ENCODE measurements around the gene MARCHF2.

Gene MARCHF2

DNA sequence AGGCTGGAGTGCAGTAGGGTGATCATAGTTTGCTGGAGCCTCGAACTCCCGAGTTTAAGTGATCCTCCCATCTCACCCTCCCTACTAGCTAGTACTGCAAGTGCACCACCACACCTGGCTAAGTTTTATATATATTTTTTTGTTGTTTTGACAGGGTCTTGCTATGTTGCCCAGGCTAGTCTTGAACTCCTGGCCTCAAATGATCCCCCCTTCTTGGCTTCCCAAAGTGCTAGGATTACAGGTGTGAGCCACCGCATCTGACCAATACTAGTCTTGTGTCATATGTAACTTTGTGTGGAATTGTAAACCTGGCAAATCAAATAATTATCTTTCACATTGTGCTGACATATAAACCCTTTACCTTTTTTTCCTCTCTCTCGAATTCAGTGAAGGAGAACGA, 41.9 kb downstream of the MARCHF2 start:
- Histone ChIP-seq H3F3A (ENCODE audit: control insufficient read depth, insufficient read depth) (no peaks in the 10 kb centered on the region), H3K9me2 (replicated peaks; ENCODE audit: control insufficient read depth, low read length) (no peaks in the 10 kb centered on the region), H3K36me3 (ENCODE audit: control insufficient read depth, low read length) (peaks cover 91% of the 10 kb centered on the region), H3K27me3 (ENCODE audit: control insufficient read depth, low read length) (no peaks in the 10 kb centered on the region), H4K20me1 (ENCODE audit: control insufficient read depth, insufficient read depth, low read depth, low read length) (peaks cover 66% of the 10 kb centered on the region), H3K79me2 (ENCODE audit: control insufficient read depth, low read length) (peaks cover 100% of the 10 kb centered on the region), H3K4me1 (ENCODE audit: control insufficient read depth, low read length) (peaks cover 14% of the 10 kb centered on the region), H3K4me3 (ENCODE audit: low read length) (no peak overlapping the region), H3K9me3 (ENCODE audit: control insufficient read depth, insufficient read depth, low read length) (no peaks in the 10 kb centered on the region), H3K4me2 (ENCODE audit: low read length) (no peak overlapping the region), H3K27ac (ENCODE audit: low read depth, low read length) (no peak overlapping the region)
- TF ChIP-seq EZH2phosphoT487 (IDR thresholded peaks at IDR 0.05; ENCODE audit: borderline replicate concordance, low read length) (no peak), CTCF (IDR thresholded peaks at IDR 0.05; ENCODE audit: low read depth, low read length, poor library complexity, severe bottlenecking) (no peak)

- H3K9me2 ChIP-seq (replicated peaks; ENCODE audit: control insufficient read depth, low read length) = no peaks in the 10 kb centered on the region
- no peaks in the 10 kb centered on the region for H3K27me3 ChIP-seq (ENCODE audit: control insufficient read depth, low read length)
- H3K4me3 ChIP-seq (ENCODE audit: low read length) = no peak overlapping the region
- H3K27ac ChIP-seq (ENCODE audit: low read depth, low read length) = no peak overlapping the region
- H3K79me2 ChIP-seq (ENCODE audit: control insufficient read depth, low read length) = peaks cover 100% of the 10 kb centered on the region
- H3K4me1 ChIP-seq (ENCODE audit: control insufficient read depth, low read length) = peaks cover 17% of the 10 kb centered on the region
- no peaks in the 10 kb centered on the region for H3F3A ChIP-seq (ENCODE audit: control insufficient read depth, insufficient read depth)
- TF ChIP-seq CTCF (IDR thresholded peaks at IDR 0.05; ENCODE audit: low read depth, low read length, poor library complexity, severe bottlenecking) (no peak), EZH2phosphoT487 (IDR thresholded peaks at IDR 0.05; ENCODE audit: borderline replicate concordance, low read length) (no peak)
- H3K4me2 ChIP-seq (ENCODE audit: low read length) = no peak overlapping the region
- H3K9me3 ChIP-seq (ENCODE audit: control insufficient read depth, insufficient read depth, low read length) = no peaks in the 10 kb centered on the region
- H4K20me1 ChIP-seq (ENCODE audit: control insufficient read depth, insufficient read depth, low read depth, low read length) = peaks cover 70% of the 10 kb centered on the region
- H3K36me3 ChIP-seq (ENCODE audit: control insufficient read depth, low read length) = peaks cover 95% of the 10 kb centered on the region
These were observed 43.0 kb downstream of the MARCHF2 start for GRCh38 chr19:8456064-8456463.

GRCh38 chr19:8457209-8457608, 44.1 kb downstream of the MARCHF2 start:
- Histone ChIP-seq H3K4me1 (ENCODE audit: control insufficient read depth, low read length) (peaks cover 16% of the 10 kb centered on the region), H3K27ac (ENCODE audit: low read depth, low read length) (no peak overlapping the region), H3K27me3 (ENCODE audit: control insufficient read depth, low read length) (no peaks in the 10 kb centered on the region), H3K9me2 (replicated peaks; ENCODE audit: control insufficient read depth, low read length) (no peaks in the 10 kb centered on the region), H4K20me1 (ENCODE audit: control insufficient read depth, insufficient read depth, low read depth, low read length) (peaks cover 59% of the 10 kb centered on the region), H3F3A (ENCODE audit: control insufficient read depth, insufficient read depth) (no peaks in the 10 kb centered on the region), H3K9me3 (ENCODE audit: control insufficient read depth, insufficient read depth, low read length) (no peaks in the 10 kb centered on the region), H3K4me3 (ENCODE audit: low read length) (no peak overlapping the region), H3K36me3 (ENCODE audit: control insufficient read depth, low read length) (peaks cover 95% of the 10 kb centered on the region), H3K4me2 (ENCODE audit: low read length) (no peak overlapping the region), H3K79me2 (ENCODE audit: control insufficient read depth, low read length) (peaks cover 100% of the 10 kb centered on the region)
- TF ChIP-seq CTCF (IDR thresholded peaks at IDR 0.05; ENCODE audit: low read depth, low read length, poor library complexity, severe bottlenecking) (no peak), EZH2phosphoT487 (IDR thresholded peaks at IDR 0.05; ENCODE audit: borderline replicate concordance, low read length) (no peak)
